Thyroid gland (tissue), 4 donors: ENCODE results near the gene NCKAP5L.

Source experiments
- CTCF ChIP-seq, 6 experiments: fragments of 200-600 bp in 3 of 6; fragments of 450-650 bp in 3 of 6; sonication (generic) in 3 of 6; IDR thresholded peaks; one replicate each; pipeline ENCODE4 v1.5.1; 2016 to 2019; ENCODE audit warnings: antibody characterized with exemption in 6 of 6, mild to moderate bottlenecking in 2 of 6, inconsistent platforms in 1 of 6, moderate library complexity in 1 of 6
- POLR2A ChIP-seq, 2 donors: fragments of 450-650 bp; IDR thresholded peaks; one replicate each; pipeline ENCODE4 v1.6.1; 2017; ENCODE audit warnings: antibody characterized with exemption in 2 of 2, mild to moderate bottlenecking in 2 of 2, moderate library complexity in 1 of 2

DNA sequence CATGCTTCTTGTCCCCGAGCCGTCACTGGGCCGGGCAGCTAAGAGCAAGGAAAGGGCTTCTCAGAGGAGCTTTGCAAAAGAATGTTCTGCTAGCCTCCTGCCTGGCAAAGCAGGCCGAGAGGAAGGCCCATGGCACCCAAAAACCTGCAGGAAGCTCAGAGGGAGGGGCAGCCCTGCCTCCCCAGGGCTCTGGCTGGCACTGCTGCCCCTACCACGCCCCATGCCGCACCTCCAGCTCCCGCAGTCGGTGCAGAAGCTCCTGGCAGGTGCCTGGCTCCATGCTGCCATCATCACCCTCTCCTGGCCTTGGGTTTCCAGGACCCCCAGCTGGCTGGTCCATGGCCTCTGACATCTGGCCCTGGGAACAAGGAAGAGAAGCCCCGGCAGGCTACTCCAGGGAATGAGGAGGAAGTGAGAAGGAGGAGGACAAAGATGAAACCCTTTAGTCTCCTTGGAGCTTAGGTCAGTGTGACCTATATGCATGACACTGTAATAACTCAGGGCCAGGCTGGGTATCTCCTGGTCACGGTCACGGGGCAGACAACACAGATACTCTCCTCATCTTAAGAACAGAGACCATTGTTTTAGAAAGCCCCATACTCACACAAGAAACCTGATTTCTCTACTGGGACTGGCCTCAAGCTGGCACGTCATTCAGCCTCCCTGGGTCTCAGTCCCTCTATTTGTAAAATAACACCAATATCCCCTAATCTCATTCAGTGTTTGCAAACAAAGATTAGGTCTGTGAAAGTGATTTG, 24.3 kb downstream of the NCKAP5L start:
- TF ChIP-seq CTCF (IDR thresholded peaks at IDR 0.05) (no peak), POLR2A (IDR thresholded peaks at IDR 0.05) (no peak)
